Natural killer cell (primary cell): ENCODE measurements around the gene TSN. TPM values are rescaled to one million over a fixed set of nuclear protein-coding genes. Genes with fewer than 3 reads are reported as not detected.

Source experiments
- ATAC-seq, 3 donors: fragments of 150-1000 bp in 2 of 3; fragments of 200-7000 bp in 1 of 3; cut with Tn5 transposase; 1 replicate in 1 of 3; 2 replicates in 2 of 3; pipeline ENCODE4 v1.10.0; 2021; ENCODE audit warnings: mild to moderate bottlenecking in 2 of 3, moderate library complexity in 2 of 3
- DNase-seq, 2 donors: peaks; one replicate each; pipeline versions ENCODE4 v3.0.0 to v3.0.0-alpha.2; 2013 to 2021; ENCODE audit warnings: mixed read lengths in 1 of 2
- H3K27ac ChIP-seq: one replicate; pipeline ENCODE4 v1.5.1; 2013; ENCODE audit warnings: mild to moderate bottlenecking, low read length
- H3K27me3 ChIP-seq: one replicate; pipeline ENCODE4 v1.6.1; 2013; ENCODE audit warnings: low read length; ENCODE audit not compliant: control insufficient read depth, insufficient read depth
- H3K36me3 ChIP-seq: one replicate; pipeline ENCODE4 v1.6.1; 2013; ENCODE audit warnings: low read length; ENCODE audit not compliant: control insufficient read depth, insufficient read depth
- H3K4me1 ChIP-seq: one replicate; pipeline ENCODE4 v1.6.1; 2013; ENCODE audit warnings: low read length; ENCODE audit not compliant: control insufficient read depth, insufficient read depth
- H3K4me3 ChIP-seq: one replicate; pipeline ENCODE4 v1.5.1; 2013; ENCODE audit warnings: low read length
- H3K9me3 ChIP-seq: one replicate; pipeline ENCODE4 v1.6.1; 2013; ENCODE audit warnings: low read length; ENCODE audit not compliant: control insufficient read depth, insufficient read depth
- H3K27ac Mint-ChIP-seq, 2 donors: one replicate each; pipeline ENCODE4 v1.8.0; 2022; ENCODE audit warnings: mild to moderate bottlenecking in 2 of 2, mixed read lengths in 2 of 2, moderate library complexity in 1 of 2
- H3K27me3 Mint-ChIP-seq, 2 donors: one replicate each; pipeline ENCODE4 v1.8.0; 2022; ENCODE audit warnings: low read depth in 2 of 2, mixed read lengths in 2 of 2
- H3K36me3 Mint-ChIP-seq: one replicate; pipeline ENCODE4 v1.8.0; 2022; ENCODE audit warnings: mixed read lengths
- H3K4me1 Mint-ChIP-seq, 2 donors: one replicate each; pipeline ENCODE4 v1.8.0; 2022; ENCODE audit warnings: mixed read lengths in 2 of 2
- H3K4me3 Mint-ChIP-seq: one replicate; pipeline ENCODE4 v1.8.0; 2022; ENCODE audit warnings: mild to moderate bottlenecking, moderate library complexity, mixed read lengths
- H3K9me3 Mint-ChIP-seq, 2 donors: one replicate each; pipeline ENCODE4 v1.8.0; 2022; ENCODE audit warnings: mixed read lengths in 2 of 2
- WGBS: methylation state at CpG from one replicate; pipeline ENCODE4 v1.1.7; 2013; ENCODE audit warnings: missing lambda C conversion rate; ENCODE audit not compliant: insufficient coverage; 5-methylcytosine and 5-hydroxymethylcytosine counted together
- intact Hi-C: fragments of 100-400 bp; cut with micrococcal nuclease; formaldehyde crosslinking; loops from one replicate; pipeline ENCODE4 v1.14.2; 2022
- total RNA-seq, 4 donors: library from RNA; stranded (reverse); fragments of 120-200 nt in 1 of 4; gene quantifications; one replicate each; pipeline versions ENCODE4 v1.2.3 to v1.2.4, GENCODE V29; 2013 to 2022
- TF ChIP-seq, protein P1 (sequence below): fragments of 200-600 bp; IDR thresholded peaks from one replicate; pipeline ENCODE4 v1.8.0; 2022; ENCODE audit warnings: antibody characterized with exemption

The TSN gene
- total RNA-seq, 3 donors from 2014 or later (not counting 1 experiment from before 2014, with no cell fraction given): 54.7 to 66.9 (median 62.5) TPM

GRCh38 chr2:121790276-121790956 lies 35.0 kb downstream of the TSN start:
- no peak for ATAC-seq

DNA sequence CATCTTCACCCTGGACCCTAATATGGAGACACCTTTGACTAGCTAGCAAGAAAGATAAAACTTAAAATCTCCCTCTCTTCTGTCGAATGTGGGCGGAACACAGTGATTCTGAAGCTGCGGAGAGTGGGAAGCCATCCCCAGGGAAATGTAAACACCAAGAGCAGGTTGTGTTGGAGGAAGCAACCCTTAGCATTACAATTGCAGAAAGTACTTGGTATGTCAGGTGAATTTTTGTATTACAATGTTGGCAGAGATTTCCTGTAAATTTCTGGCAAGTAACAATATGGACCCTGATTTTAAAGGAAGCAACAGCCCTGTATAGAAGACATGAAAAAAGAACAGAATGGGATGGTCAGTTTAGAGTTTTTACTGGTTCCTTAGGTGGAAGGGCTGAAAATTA lies 35.8 kb downstream of the TSN start:
- no peaks in the 10 kb centered on the region for H3K4me1 Mint-ChIP-seq
- no peaks in the 10 kb centered on the region for H3K4me1 ChIP-seq
- TF ChIP-seq, protein P1, sequence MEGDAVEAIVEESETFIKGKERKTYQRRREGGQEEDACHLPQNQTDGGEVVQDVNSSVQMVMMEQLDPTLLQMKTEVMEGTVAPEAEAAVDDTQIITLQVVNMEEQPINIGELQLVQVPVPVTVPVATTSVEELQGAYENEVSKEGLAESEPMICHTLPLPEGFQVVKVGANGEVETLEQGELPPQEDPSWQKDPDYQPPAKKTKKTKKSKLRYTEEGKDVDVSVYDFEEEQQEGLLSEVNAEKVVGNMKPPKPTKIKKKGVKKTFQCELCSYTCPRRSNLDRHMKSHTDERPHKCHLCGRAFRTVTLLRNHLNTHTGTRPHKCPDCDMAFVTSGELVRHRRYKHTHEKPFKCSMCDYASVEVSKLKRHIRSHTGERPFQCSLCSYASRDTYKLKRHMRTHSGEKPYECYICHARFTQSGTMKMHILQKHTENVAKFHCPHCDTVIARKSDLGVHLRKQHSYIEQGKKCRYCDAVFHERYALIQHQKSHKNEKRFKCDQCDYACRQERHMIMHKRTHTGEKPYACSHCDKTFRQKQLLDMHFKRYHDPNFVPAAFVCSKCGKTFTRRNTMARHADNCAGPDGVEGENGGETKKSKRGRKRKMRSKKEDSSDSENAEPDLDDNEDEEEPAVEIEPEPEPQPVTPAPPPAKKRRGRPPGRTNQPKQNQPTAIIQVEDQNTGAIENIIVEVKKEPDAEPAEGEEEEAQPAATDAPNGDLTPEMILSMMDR: no peak
- H3K9me3 ChIP-seq: no peaks in the 10 kb centered on the region
- ATAC-seq (no peak), DNase-seq (no peak)
- no peaks in the 10 kb centered on the region for H3K36me3 Mint-ChIP-seq
- H3K9me3 Mint-ChIP-seq: no peaks in the 10 kb centered on the region
- WGBS: 100% methylated on average over 2 of the region's 3 CpGs
- no peak overlapping the region for H3K4me3 ChIP-seq
- H3K27me3 ChIP-seq: no peaks in the 10 kb centered on the region
- peaks cover 13 to 29% of the 10 kb centered on the region in 2 donors for H3K27me3 Mint-ChIP-seq
- no peaks in the 10 kb centered on the region for H3K36me3 ChIP-seq
- H3K4me3 Mint-ChIP-seq: no peak overlapping the region
- H3K27ac Mint-ChIP-seq: no peak overlapping the region
- H3K27ac ChIP-seq: no peak overlapping the region
- intact Hi-C loops: no loop called here

More at GRCh38 chr2:121790276-121790956, 35.0 kb downstream of the TSN start:
- no peaks in the 10 kb centered on the region for H3K4me1 Mint-ChIP-seq
- no peak overlapping the region for H3K4me3 Mint-ChIP-seq
- DNase-seq: no peak
- TF ChIP-seq, protein P1: no peak
- 87% methylated on average over 5 of the region's 5 CpGs for WGBS
- H3K9me3 Mint-ChIP-seq: no peaks in the 10 kb centered on the region
- no peaks in the 10 kb centered on the region for H3K36me3 Mint-ChIP-seq
- intact Hi-C loops: no loop called here
- no peaks in the 10 kb centered on the region for H3K36me3 ChIP-seq
- no peak overlapping the region for H3K27ac Mint-ChIP-seq
- H3K27me3 ChIP-seq: no peaks in the 10 kb centered on the region
- no peak overlapping the region for H3K27ac ChIP-seq
- no peak overlapping the region for H3K4me3 ChIP-seq
- H3K27me3 Mint-ChIP-seq: peaks cover 12 to 28% of the 10 kb centered on the region in 2 donors
- no peaks in the 10 kb centered on the region for H3K4me1 ChIP-seq
- no peaks in the 10 kb centered on the region for H3K9me3 ChIP-seq

DNA sequence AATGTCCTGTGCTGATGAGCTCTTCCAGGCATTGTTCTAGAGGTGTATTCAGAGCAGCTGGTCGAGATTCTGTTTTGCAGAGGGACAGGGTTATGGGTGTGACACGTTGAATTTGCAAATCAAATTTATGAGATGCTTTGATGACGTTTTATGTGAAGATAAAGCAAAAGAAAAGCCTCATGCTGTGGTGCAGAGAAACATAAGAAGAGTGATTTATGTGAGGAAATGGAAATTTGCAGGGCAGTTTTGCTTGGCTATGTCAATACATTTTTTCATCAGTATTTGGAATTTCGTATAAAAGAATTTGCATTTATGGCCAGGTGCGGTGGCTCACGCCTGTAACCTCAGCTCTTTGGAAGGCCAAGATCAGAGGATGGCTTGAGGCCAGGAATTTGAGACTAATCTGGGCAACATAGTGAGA lies 36.4 kb downstream of the TSN start:
- TF ChIP-seq, protein P1: no peak

DNA sequence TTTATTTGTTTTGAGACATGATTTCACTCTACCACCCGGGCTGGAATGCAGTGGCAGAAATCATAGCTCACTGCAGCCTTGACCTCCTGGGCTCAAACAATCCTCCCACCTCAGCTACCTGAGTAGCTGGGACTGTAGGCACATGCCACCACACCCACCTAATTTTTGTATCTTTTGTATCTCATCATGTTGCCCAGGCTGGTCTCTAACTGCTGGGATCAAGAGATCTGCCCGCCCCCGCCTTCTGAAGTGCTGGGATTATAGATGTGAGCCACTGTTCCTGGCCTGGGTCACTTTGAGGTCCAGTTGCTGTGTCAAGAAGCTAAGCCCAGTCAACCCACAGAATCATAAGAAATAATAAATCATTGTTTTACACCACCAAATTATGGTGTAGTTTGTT lies 38.4 kb downstream of the TSN start:
- no peaks in the 10 kb centered on the region for H3K27me3 ChIP-seq
- ATAC-seq (no peak), DNase-seq (no peak)
- Mint-ChIP-seq H3K4me1 (no peaks in the 10 kb centered on the region), H3K27me3 (peaks cover 17 to 39% of the 10 kb centered on the region in 2 donors), H3K27ac (no peak overlapping the region), H3K9me3 (no peaks in the 10 kb centered on the region), H3K4me3 (no peak overlapping the region), H3K36me3 (no peaks in the 10 kb centered on the region)
- H3K9me3 ChIP-seq: no peaks in the 10 kb centered on the region
- TF ChIP-seq, protein P1: no peak
- no peak overlapping the region for H3K4me3 ChIP-seq
- no peaks in the 10 kb centered on the region for H3K4me1 ChIP-seq
- 91% methylated on average over 3 of the region's 3 CpGs for WGBS
- H3K36me3 ChIP-seq: no peaks in the 10 kb centered on the region
- intact Hi-C loops: no loop called here
- no peak overlapping the region for H3K27ac ChIP-seq

More for the DNA sequence above, 36.4 kb downstream of the TSN start:
- H3K4me3 ChIP-seq: no peak overlapping the region
- no peaks in the 10 kb centered on the region for H3K36me3 ChIP-seq
- DNase-seq (no peak), ATAC-seq (no peak)
- WGBS: 64% methylated on average over 6 of the region's 6 CpGs
- H3K9me3 ChIP-seq: no peaks in the 10 kb centered on the region
- H3K27me3 Mint-ChIP-seq: peaks cover 14 to 35% of the 10 kb centered on the region in 2 donors
- no peaks in the 10 kb centered on the region for H3K4me1 ChIP-seq
- no peaks in the 10 kb centered on the region for H3K9me3 Mint-ChIP-seq
- no peaks in the 10 kb centered on the region for H3K4me1 Mint-ChIP-seq
- no peak overlapping the region for H3K27ac Mint-ChIP-seq
- intact Hi-C loops: no loop called here
- H3K4me3 Mint-ChIP-seq: no peak overlapping the region
- no peaks in the 10 kb centered on the region for H3K36me3 Mint-ChIP-seq
- H3K27me3 ChIP-seq: no peaks in the 10 kb centered on the region
- no peak overlapping the region for H3K27ac ChIP-seq
